Sigmoid colon (tissue), 3 donors: ENCODE measurements around the gene CMKLR1.

Source experiments
- POLR2A ChIP-seq, 2 donors: fragments of 450-650 bp; IDR thresholded peaks; one replicate each; pipeline ENCODE4 v1.6.1; 2016; ENCODE audit warnings: antibody characterized with exemption in 2 of 2, mild to moderate bottlenecking in 2 of 2, moderate library complexity in 2 of 2
- TF ChIP-seq, protein P1 (sequence below), 4 experiments: fragments of 450-650 bp in 3 of 4; fragments of 200-600 bp in 1 of 4; IDR thresholded peaks; one replicate each; pipeline ENCODE4 v1.5.1; 2016 to 2019; ENCODE audit warnings: antibody characterized with exemption in 4 of 4, mild to moderate bottlenecking in 3 of 4, moderate library complexity in 2 of 4

DNA sequence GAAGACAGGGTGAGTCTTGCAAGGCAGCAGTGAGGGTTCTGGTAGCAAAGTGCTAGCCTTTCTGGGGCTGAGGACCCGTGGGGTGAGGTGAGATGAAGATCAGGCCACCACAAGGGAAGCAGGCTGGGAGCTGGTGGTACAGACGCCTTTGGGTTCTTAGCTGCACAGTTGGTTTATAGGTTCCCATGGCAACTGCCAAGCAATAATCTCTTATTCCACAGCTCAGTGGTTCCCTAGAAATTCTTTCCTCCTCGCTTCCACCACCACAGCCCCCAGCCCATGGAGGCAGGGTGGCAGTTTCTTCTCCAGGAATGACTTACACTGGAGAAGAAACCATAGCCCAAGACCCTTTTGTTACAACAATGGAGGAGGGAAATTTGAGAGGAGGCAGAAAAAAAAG lies 82.1 kb downstream of the CMKLR1 start:
- TF ChIP-seq, protein P1, sequence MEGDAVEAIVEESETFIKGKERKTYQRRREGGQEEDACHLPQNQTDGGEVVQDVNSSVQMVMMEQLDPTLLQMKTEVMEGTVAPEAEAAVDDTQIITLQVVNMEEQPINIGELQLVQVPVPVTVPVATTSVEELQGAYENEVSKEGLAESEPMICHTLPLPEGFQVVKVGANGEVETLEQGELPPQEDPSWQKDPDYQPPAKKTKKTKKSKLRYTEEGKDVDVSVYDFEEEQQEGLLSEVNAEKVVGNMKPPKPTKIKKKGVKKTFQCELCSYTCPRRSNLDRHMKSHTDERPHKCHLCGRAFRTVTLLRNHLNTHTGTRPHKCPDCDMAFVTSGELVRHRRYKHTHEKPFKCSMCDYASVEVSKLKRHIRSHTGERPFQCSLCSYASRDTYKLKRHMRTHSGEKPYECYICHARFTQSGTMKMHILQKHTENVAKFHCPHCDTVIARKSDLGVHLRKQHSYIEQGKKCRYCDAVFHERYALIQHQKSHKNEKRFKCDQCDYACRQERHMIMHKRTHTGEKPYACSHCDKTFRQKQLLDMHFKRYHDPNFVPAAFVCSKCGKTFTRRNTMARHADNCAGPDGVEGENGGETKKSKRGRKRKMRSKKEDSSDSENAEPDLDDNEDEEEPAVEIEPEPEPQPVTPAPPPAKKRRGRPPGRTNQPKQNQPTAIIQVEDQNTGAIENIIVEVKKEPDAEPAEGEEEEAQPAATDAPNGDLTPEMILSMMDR (IDR thresholded peaks at IDR 0.05): no peak
- no peak for TF ChIP-seq POLR2A (IDR thresholded peaks at IDR 0.05)
